A549 (cell line): ENCODE measurements around the gene CLDN2. TPM values are rescaled to one million over a fixed set of nuclear protein-coding genes. Genes with fewer than 3 reads are reported as not detected.

Experiments
- ATAC-seq, 2 experiments: fragments of 200-7000 bp in 1 of 2; fragments of >200 bp in 1 of 2; cut with Nextera tagmentation in 1 of 2; cut with Tn5 transposase in 1 of 2; 3 replicates each; pipeline versions ENCODE4 v1.8.0 to v1.9.1; 2018 to 2020; ENCODE audit warnings: mild to moderate bottlenecking in 1 of 2, moderate library complexity in 1 of 2
- CTCF ChIA-PET: fragments of 300-600 bp; sonication (Branson Sonifier 250); formaldehyde crosslinking; extraction: SDS; loops from one replicate; lab custom pipeline; 2021; ENCODE audit warnings: antibody characterized with exemption, inconsistent platforms; lab: Yijun Ruan, JAX
- POLR2A ChIA-PET: fragments of 350-600 bp; formaldehyde crosslinking; extraction: SDS; loops from one replicate; lab custom pipeline; 2021; ENCODE audit warnings: antibody characterized with exemption, inconsistent platforms; lab: Yijun Ruan, JAX
- DNase-seq, 2 experiments: peaks; one replicate each; pipeline versions ENCODE4 v3.0.0 to v3.0.0-alpha.2; 2011 to 2016; ENCODE audit warnings: low read depth in 1 of 2, low spot score in 1 of 2
- FAIRE-seq: peaks from 2 replicates; lab custom pipeline; 2011; peaks lifted over from hg19 to GRCh38; lab: Jason Lieb, UNC
- H3K27ac ChIP-seq, 2 experiments: fragments of >200 bp; sonication (Bioruptor Twin); formaldehyde crosslinking; 3 replicates each; pipeline ENCODE4 v1.5.1; 2016 to 2017
- H3K4me1 ChIP-seq: fragments of >200 bp; sonication (Bioruptor Twin); formaldehyde crosslinking; 3 replicates; pipeline ENCODE4 v1.6.1; 2016
- H3K4me2 ChIP-seq: fragments of >200 bp; sonication (Bioruptor Twin); formaldehyde crosslinking; 3 replicates; pipeline ENCODE4 v1.6.1; 2016
- H3K4me3 ChIP-seq: fragments of >200 bp; sonication (Bioruptor Twin); formaldehyde crosslinking; 3 replicates; pipeline ENCODE4 v1.5.1; 2016
- H3K9me3 ChIP-seq: fragments of >200 bp; sonication (Bioruptor Twin); formaldehyde crosslinking; 3 replicates; pipeline ENCODE4 v1.6.1; 2016
- ATOH8 ChIP-seq: fragments of 250-450 bp; sonication (Bioruptor Pico); IDR thresholded peaks from 2 replicates; pipeline ENCODE4 v1.5.0; 2020; ENCODE audit warnings: low read depth, mild to moderate bottlenecking, moderate library complexity
- BHLHE40 ChIP-seq: IDR thresholded peaks from 2 replicates; pipeline ENCODE4 v1.6.1; 2012; ENCODE audit warnings: low read depth, low read length, inconsistent platforms
- CBX8 ChIP-seq: fragments of 200-600 bp; sonication (generic); IDR thresholded peaks from 2 replicates; pipeline ENCODE4 v1.6.1; 2016
- CHD2 ChIP-seq: fragments of 150-350 bp; IDR thresholded peaks from 2 replicates; pipeline ENCODE4 v1.6.1; 2014; ENCODE audit warnings: low read length; ENCODE audit not compliant: partially characterized antibody
- CHD4 ChIP-seq: fragments of 200-600 bp; sonication (generic); IDR thresholded peaks from 2 replicates; pipeline ENCODE4 v1.6.1; 2016; ENCODE audit warnings: antibody characterized with exemption, mild to moderate bottlenecking, borderline replicate concordance
- ESRRA ChIP-seq: fragments of 150-350 bp; IDR thresholded peaks from 2 replicates; pipeline ENCODE4 v1.6.1; 2014; ENCODE audit warnings: mild to moderate bottlenecking, low read length, borderline replicate concordance
- FOXS1 ChIP-seq: fragments of 250-450 bp; sonication (Bioruptor Pico); IDR thresholded peaks from 2 replicates; pipeline ENCODE4 v1.5.0; 2020; ENCODE audit warnings: mild to moderate bottlenecking, moderate library complexity
- HDAC2 ChIP-seq: fragments of 200-600 bp; sonication (generic); IDR thresholded peaks from 2 replicates; pipeline ENCODE4 v1.6.1; 2016
- HES2 ChIP-seq: fragments of >200 bp; sonication (Bioruptor Twin); formaldehyde crosslinking; IDR thresholded peaks from 2 replicates; pipeline ENCODE4 v1.6.1; 2016
- HEYL ChIP-seq: fragments of 250-450 bp; sonication (Bioruptor Pico); IDR thresholded peaks from 2 replicates; pipeline ENCODE4 v1.8.0; 2021; ENCODE audit warnings: mild to moderate bottlenecking, moderate library complexity
- HOXB13 ChIP-seq: fragments of 250-450 bp; sonication (Bioruptor Pico); IDR thresholded peaks from 2 replicates; pipeline ENCODE4 v1.5.0; 2020; ENCODE audit warnings: low read depth, mild to moderate bottlenecking, moderate library complexity
- JUNB ChIP-seq: fragments of >200 bp; sonication (Bioruptor Twin); formaldehyde crosslinking; IDR thresholded peaks from 2 replicates; pipeline ENCODE4 v1.6.1; 2016
- KDM1A ChIP-seq: fragments of 200-600 bp; sonication (generic); IDR thresholded peaks from 2 replicates; pipeline ENCODE4 v1.6.1; 2016; ENCODE audit warnings: low read depth, mild to moderate bottlenecking
- KDM5A ChIP-seq: fragments of 200-600 bp; sonication (generic); IDR thresholded peaks from 2 replicates; pipeline ENCODE4 v1.6.1; 2016; ENCODE audit warnings: antibody characterized with exemption, mild to moderate bottlenecking
- MAX ChIP-seq: IDR thresholded peaks from 2 replicates; pipeline ENCODE4 v1.6.1; 2012
- MYC ChIP-seq: IDR thresholded peaks from 2 replicates; pipeline ENCODE4 v1.6.1; 2012; ENCODE audit warnings: mild to moderate bottlenecking, inconsistent platforms, low read length, improper control_type of control experiment, borderline replicate concordance
- NPAS2 ChIP-seq: fragments of 250-450 bp; sonication (Bioruptor Pico); IDR thresholded peaks from 2 replicates; pipeline ENCODE4 v1.8.0; 2022; ENCODE audit warnings: mild to moderate bottlenecking, moderate library complexity, borderline replicate concordance
- NR3C1 ChIP-seq: fragments of >200 bp; sonication (Bioruptor Twin); formaldehyde crosslinking; IDR thresholded peaks from 3 replicates; pipeline ENCODE4 v1.6.1; 2017
- PHF8 ChIP-seq: fragments of 200-600 bp; sonication (generic); IDR thresholded peaks from 2 replicates; pipeline ENCODE4 v1.6.1; 2016; ENCODE audit warnings: low read depth, mild to moderate bottlenecking, antibody characterized with exemption, moderate library complexity, borderline replicate concordance
- POLR2A ChIP-seq: IDR thresholded peaks from 2 replicates; pipeline ENCODE4 v1.6.1; 2012; ENCODE audit warnings: mild to moderate bottlenecking, low read length
- POLR2AphosphoS2 ChIP-seq: conservative IDR thresholded peaks from 2 replicates; pipeline ENCODE4 v1.6.1; 2012; ENCODE audit warnings: low read length, improper control_type of control experiment, inconsistent platforms
- RAD21 ChIP-seq, 2 experiments: fragments of >200 bp in 1 of 2; sonication (Bioruptor Twin) in 1 of 2; formaldehyde crosslinking in 1 of 2; IDR thresholded peaks in 1 of 2; conservative IDR thresholded peaks in 1 of 2; 2 replicates in 1 of 2; 3 replicates in 1 of 2; pipeline ENCODE4 v1.6.1; 2012 to 2018; ENCODE audit warnings: inconsistent platforms in 1 of 2
- SREBF2 ChIP-seq: fragments of 450-650 bp; IDR thresholded peaks from 2 replicates; pipeline ENCODE4 v1.6.1; 2014; ENCODE audit warnings: mild to moderate bottlenecking, moderate library complexity
- TFCP2L1 ChIP-seq: fragments of 250-450 bp; sonication (Bioruptor Pico); IDR thresholded peaks from 2 replicates; pipeline ENCODE4 v1.5.0; 2021; ENCODE audit warnings: mild to moderate bottlenecking
- TP53 ChIP-seq: fragments of 250-450 bp; sonication (Bioruptor Pico); IDR thresholded peaks from 2 replicates; pipeline ENCODE4 v1.5.0; 2021; ENCODE audit warnings: mild to moderate bottlenecking, moderate library complexity
- ZC3H11A ChIP-seq: fragments of 450-650 bp; IDR thresholded peaks from 2 replicates; pipeline ENCODE4 v1.6.1; 2014; ENCODE audit warnings: antibody characterized with exemption, mild to moderate bottlenecking
- ZFP36 ChIP-seq: fragments of 450-650 bp; IDR thresholded peaks from 2 replicates; pipeline ENCODE4 v1.6.1; 2014; ENCODE audit warnings: borderline replicate concordance; ENCODE audit not compliant: partially characterized antibody
- ZNF302 ChIP-seq: fragments of 250-450 bp; sonication (Bioruptor Pico); IDR thresholded peaks from 2 replicates; pipeline ENCODE4 v1.9.0; 2021; ENCODE audit warnings: inconsistent platforms, mild to moderate bottlenecking, moderate library complexity
- ZSCAN20 ChIP-seq: fragments of 250-450 bp; sonication (Bioruptor Pico); IDR thresholded peaks from 2 replicates; pipeline ENCODE4 v1.8.0; 2022; ENCODE audit warnings: mild to moderate bottlenecking, moderate library complexity
- WGBS: methylation state at CpG from one replicate; pipeline ENCODE4 v1.1.6; 2017; ENCODE audit errors: missing lambda C conversion rate; 5-methylcytosine and 5-hydroxymethylcytosine counted together
- polyA plus RNA-seq, 4 experiments: library from polyadenylated mRNA; depleted of rRNA in 3 of 4; stranded (reverse); fragments of >200 nt; fragmentation: RNase III in 1 of 4; extraction: RNeasy Plus Mini Kit Qiagen cat#74134 plus additional on column Dnase treatment in 1 of 4; gene quantifications; 2 replicates in 3 of 4; 3 replicates in 1 of 4; pipeline ENCODE4 v1.2.3, GENCODE V29; 2011 to 2017
- TF ChIP-seq, protein P1 (sequence below): fragments of >200 bp; sonication (Bioruptor Twin); formaldehyde crosslinking; IDR thresholded peaks from 3 replicates; pipeline ENCODE4 v1.5.1; 2016
- TF ChIP-seq, protein P2 (sequence below): fragments of 150-350 bp; IDR thresholded peaks from 2 replicates; pipeline ENCODE4 v1.6.1; 2014; ENCODE audit warnings: low read depth, mild to moderate bottlenecking, low read length

The CLDN2 gene
- polyA plus RNA-seq, 2 of the 4 experiments (the other 2 are of a cell fraction), result 28.1 to 28.6 TPM

- CTCF ChIA-PET, result interaction anchor here (1.0 to 7.2 kb wide), 5 partner anchors 11 to 55 kb away, joined by 3 to 57 read pairs (median 3); no protein-coding TSS in a partner anchor
- peaks cover 62% of the 10 kb centered on the region for H3K4me1 ChIP-seq
- POLR2A ChIA-PET, result no interaction called here
- peak; percentile 54 to 60; a peak in 5 of 6 replicates for ATAC-seq
- TF ChIP-seq CBX8 (no peak), MYC (no peak), HEYL (CRISPR knock-in tag) (no peak), ZSCAN20 (CRISPR knock-in tag) (no peak), HOXB13 (CRISPR knock-in tag) (no peak), NR3C1 (no peak), ZC3H11A (no peak), MAX (no peak), HES2 (no peak), CHD2 (no peak), FOXS1 (CRISPR knock-in tag) (no peak), NPAS2 (CRISPR knock-in tag) (no peak), POLR2A (no peak), ZFP36 (no peak), JUNB (no peak), BHLHE40 (no peak), SREBF2 (no peak)
- TF ChIP-seq, protein P1, sequence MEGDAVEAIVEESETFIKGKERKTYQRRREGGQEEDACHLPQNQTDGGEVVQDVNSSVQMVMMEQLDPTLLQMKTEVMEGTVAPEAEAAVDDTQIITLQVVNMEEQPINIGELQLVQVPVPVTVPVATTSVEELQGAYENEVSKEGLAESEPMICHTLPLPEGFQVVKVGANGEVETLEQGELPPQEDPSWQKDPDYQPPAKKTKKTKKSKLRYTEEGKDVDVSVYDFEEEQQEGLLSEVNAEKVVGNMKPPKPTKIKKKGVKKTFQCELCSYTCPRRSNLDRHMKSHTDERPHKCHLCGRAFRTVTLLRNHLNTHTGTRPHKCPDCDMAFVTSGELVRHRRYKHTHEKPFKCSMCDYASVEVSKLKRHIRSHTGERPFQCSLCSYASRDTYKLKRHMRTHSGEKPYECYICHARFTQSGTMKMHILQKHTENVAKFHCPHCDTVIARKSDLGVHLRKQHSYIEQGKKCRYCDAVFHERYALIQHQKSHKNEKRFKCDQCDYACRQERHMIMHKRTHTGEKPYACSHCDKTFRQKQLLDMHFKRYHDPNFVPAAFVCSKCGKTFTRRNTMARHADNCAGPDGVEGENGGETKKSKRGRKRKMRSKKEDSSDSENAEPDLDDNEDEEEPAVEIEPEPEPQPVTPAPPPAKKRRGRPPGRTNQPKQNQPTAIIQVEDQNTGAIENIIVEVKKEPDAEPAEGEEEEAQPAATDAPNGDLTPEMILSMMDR, result no peak
- TF ChIP-seq, protein P2, sequence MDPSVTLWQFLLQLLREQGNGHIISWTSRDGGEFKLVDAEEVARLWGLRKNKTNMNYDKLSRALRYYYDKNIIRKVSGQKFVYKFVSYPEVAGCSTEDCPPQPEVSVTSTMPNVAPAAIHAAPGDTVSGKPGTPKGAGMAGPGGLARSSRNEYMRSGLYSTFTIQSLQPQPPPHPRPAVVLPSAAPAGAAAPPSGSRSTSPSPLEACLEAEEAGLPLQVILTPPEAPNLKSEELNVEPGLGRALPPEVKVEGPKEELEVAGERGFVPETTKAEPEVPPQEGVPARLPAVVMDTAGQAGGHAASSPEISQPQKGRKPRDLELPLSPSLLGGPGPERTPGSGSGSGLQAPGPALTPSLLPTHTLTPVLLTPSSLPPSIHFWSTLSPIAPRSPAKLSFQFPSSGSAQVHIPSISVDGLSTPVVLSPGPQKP, result no peak
- H3K27ac ChIP-seq, result peak overlapping the region; percentile 78 to 89
- WGBS, result 4% methylated on average over 1 of the region's 1 CpG
- no peaks in the 10 kb centered on the region for H3K9me3 ChIP-seq
- FAIRE-seq, result no peak
- no peak for DNase-seq
- H3K4me2 ChIP-seq, result peak overlapping the region; percentile 61
- H3K4me3 ChIP-seq, result no peak overlapping the region
Observed at GRCh38 chrX:106949366-106949765, 29.2 kb downstream of the CLDN2 start.

GRCh38 chrX:106950381-106950780, 30.2 kb downstream of the CLDN2 start:
- H3K4me1 ChIP-seq, result peaks cover 70% of the 10 kb centered on the region
- CTCF ChIA-PET, result interaction anchor here (0.7 to 7.2 kb wide), 10 partner anchors 9 to 653 kb away, joined by 3 to 57 read pairs (median 4); no protein-coding TSS in a partner anchor
- TF ChIP-seq PHF8 (no peak), HDAC2 (no peak), CHD4 (no peak), TP53 (no peak), ATOH8 (CRISPR knock-in tag) (no peak), KDM5A (no peak), ZC3H11A (no peak), ESRRA (no peak), RAD21 (conservative IDR thresholded peaks at IDR 0.05 in 1 of 2, IDR thresholded peaks at IDR 0.05 in 1 of 2) (no peak), HOXB13 (CRISPR knock-in tag) (no peak), KDM1A (no peak), CHD2 (no peak), ZNF302 (CRISPR knock-in tag) (no peak), MAX (no peak), TFCP2L1 (no peak), POLR2AphosphoS2 (no peak), SREBF2 (no peak)
- TF ChIP-seq, protein P2, result no peak
- TF ChIP-seq, protein P1, result no peak
- TF ChIP-seq, all 56 proteins: peak for 0
- FAIRE-seq (no peak), DNase-seq (no peak), ATAC-seq (no peak)
- Histone ChIP-seq H3K9me3 (no peaks in the 10 kb centered on the region), H3K4me2 (peak overlapping the region; percentile 61; the same call in 2 of the 3 replicates), H3K4me3 (no peak overlapping the region), H3K27ac (peak overlapping the region; percentile 78 to 89)
- 83% methylated on average over 2 of the region's 2 CpGs for WGBS
- POLR2A ChIA-PET, result no interaction called here
